MM.1S (cell line): ENCODE results near the gene BAZ1A.
"Not testable (repeated sequence)": the region's sequence is repeated elsewhere in the genome, so short reads cannot be mapped to it uniquely, and the experiment has no call there.

Experiments
- DNase-seq: peaks from one replicate; pipeline ENCODE4 v3.0.0-alpha.2; 2015
- H2AFZ ChIP-seq: fragments of 300-600 bp; sonication (generic); 2 replicates; pipeline ENCODE4 v1.6.0; 2016; ENCODE audit warnings: antibody characterized with exemption, low read length
- H3F3A ChIP-seq: fragments of 300-600 bp; sonication (generic); 2 replicates; pipeline ENCODE4 v1.6.1; 2016; ENCODE audit warnings: mild to moderate bottlenecking, antibody characterized with exemption, low read length, moderate library complexity, mixed read lengths; ENCODE audit not compliant: insufficient read depth
- H3K27ac ChIP-seq: fragments of 300-600 bp; sonication (generic); 2 replicates; pipeline ENCODE4 v1.5.1; 2016; ENCODE audit warnings: mild to moderate bottlenecking, low read length
- H3K27me3 ChIP-seq: fragments of 300-600 bp; sonication (generic); replicated peaks from 2 replicates; pipeline ENCODE4 v1.6.0; 2016; ENCODE audit warnings: low read length; ENCODE audit not compliant: insufficient read depth
- H3K36me3 ChIP-seq: fragments of 300-600 bp; sonication (generic); replicated peaks from 2 replicates; pipeline ENCODE4 v1.6.1; 2016; ENCODE audit warnings: mild to moderate bottlenecking, low read length, mixed read lengths; ENCODE audit not compliant: insufficient read depth
- H3K4me1 ChIP-seq: fragments of 300-600 bp; sonication (generic); 2 replicates; pipeline ENCODE4 v1.6.1; 2016; ENCODE audit warnings: low read length, mixed read lengths
- H3K4me2 ChIP-seq: fragments of 300-600 bp; sonication (generic); 2 replicates; pipeline ENCODE4 v1.6.0; 2016; ENCODE audit warnings: low read depth, low read length
- H3K4me3 ChIP-seq: fragments of 300-600 bp; sonication (generic); 2 replicates; pipeline ENCODE4 v1.5.1; 2016; ENCODE audit warnings: low read length, mixed read lengths
- H3K79me2 ChIP-seq: fragments of 300-600 bp; sonication (generic); 2 replicates; pipeline ENCODE4 v1.6.1; 2016; ENCODE audit warnings: mixed run types, low read length, mixed read lengths
- H3K9ac ChIP-seq: fragments of 300-600 bp; sonication (generic); 2 replicates; pipeline ENCODE4 v1.6.1; 2016; ENCODE audit warnings: low read length, mixed read lengths
- H3K9me2 ChIP-seq: fragments of 300-600 bp; sonication (generic); replicated peaks from 2 replicates; pipeline ENCODE4 v1.6.1; 2016; ENCODE audit warnings: mild to moderate bottlenecking, low read length, mixed read lengths; ENCODE audit not compliant: insufficient read depth
- H3K9me3 ChIP-seq: fragments of 300-600 bp; sonication (generic); replicated peaks from 2 replicates; pipeline ENCODE4 v1.6.1; 2016; ENCODE audit warnings: mild to moderate bottlenecking, low read length, mixed read lengths; ENCODE audit not compliant: insufficient read depth
- H4K20me1 ChIP-seq: fragments of 300-600 bp; sonication (generic); 2 replicates; pipeline ENCODE4 v1.6.1; 2016; ENCODE audit warnings: mild to moderate bottlenecking, low read length, moderate library complexity, mixed read lengths; ENCODE audit not compliant: insufficient read depth
- CTCF ChIP-seq: fragments of 300-600 bp; sonication (generic); IDR thresholded peaks from 2 replicates; pipeline ENCODE4 v1.5.1; 2016; ENCODE audit warnings: antibody characterized with exemption, low read length, mixed read lengths
- EZH2 ChIP-seq: fragments of 300-600 bp; sonication (generic); optimal IDR thresholded peaks from 2 replicates; pipeline ENCODE3; 2017; ENCODE audit warnings: low read depth, mild to moderate bottlenecking, antibody characterized with exemption, low read length, mixed read lengths
- EZH2phosphoT487 ChIP-seq: fragments of 300-600 bp; sonication (generic); IDR thresholded peaks from 2 replicates; pipeline ENCODE4 v1.6.1; 2018; ENCODE audit warnings: antibody characterized with exemption, low read length

Gene BAZ1A

GRCh38 chr14:34806257-34806656, 68.9 kb downstream of the BAZ1A start:
- no peaks in the 10 kb centered on the region for H3K27me3 ChIP-seq
- H3K27ac ChIP-seq = no peak overlapping the region
- H3K4me2 ChIP-seq = no peak overlapping the region
- H3K4me3 ChIP-seq = no peak overlapping the region
- TF ChIP-seq EZH2phosphoT487 (no peak), CTCF (no peak), EZH2 (no peak)
- H3K9me3 ChIP-seq = no peaks in the 10 kb centered on the region
- no peak overlapping the region for H2AFZ ChIP-seq
- no peak overlapping the region for H3K9ac ChIP-seq
- H3K4me1 ChIP-seq = no peaks in the 10 kb centered on the region
- DNase-seq = no peak
- H3F3A ChIP-seq = no peaks in the 10 kb centered on the region
- no peaks in the 10 kb centered on the region for H3K36me3 ChIP-seq
- H3K79me2 ChIP-seq = no peaks in the 10 kb centered on the region
- H3K9me2 ChIP-seq = no peaks in the 10 kb centered on the region
- H4K20me1 ChIP-seq = no peaks in the 10 kb centered on the region

- Histone ChIP-seq H3K27ac (no peak overlapping the region), H3F3A (no peaks in the 10 kb centered on the region), H3K27me3 (no peaks in the 10 kb centered on the region), H3K9ac (no peak overlapping the region), H3K9me2 (no peaks in the 10 kb centered on the region), H3K4me1 (no peaks in the 10 kb centered on the region), H3K4me2 (no peak overlapping the region), H3K36me3 (no peaks in the 10 kb centered on the region), H3K9me3 (no peaks in the 10 kb centered on the region), H3K79me2 (no peaks in the 10 kb centered on the region), H3K4me3 (no peak overlapping the region), H2AFZ (no peak overlapping the region), H4K20me1 (no peaks in the 10 kb centered on the region)
- TF ChIP-seq EZH2 (no peak), EZH2phosphoT487 (no peak), CTCF (no peak)
- DNase-seq = no peak
Measured at GRCh38 chr14:34804933-34805332, 70.2 kb downstream of the BAZ1A start.

- not testable (repeated sequence) for H3K9me2 ChIP-seq, H3K27ac ChIP-seq, H3F3A ChIP-seq, H3K4me1 ChIP-seq, H4K20me1 ChIP-seq, H3K36me3 ChIP-seq, H3K4me2 ChIP-seq, H2AFZ ChIP-seq, H3K9ac ChIP-seq, DNase-seq, H3K4me3 ChIP-seq, H3K9me3 ChIP-seq, H3K79me2 ChIP-seq, H3K27me3 ChIP-seq
Measured at GRCh38 chr14:34798861-34799260, 76.3 kb downstream of the BAZ1A start.

- H3K4me2 ChIP-seq = no peak overlapping the region
- H3K27me3 ChIP-seq = no peaks in the 10 kb centered on the region
Measured at GRCh38 chr14:34797747-34798583, 77.2 kb downstream of the BAZ1A start.

More at GRCh38 chr14:34797747-34798583, 77.2 kb downstream of the BAZ1A start:
- H3K27ac ChIP-seq = no peak overlapping the region
- no peaks in the 10 kb centered on the region for H3K9me3 ChIP-seq
- H4K20me1 ChIP-seq = no peaks in the 10 kb centered on the region
- DNase-seq = no peak
- no peaks in the 10 kb centered on the region for H3F3A ChIP-seq
- H3K9ac ChIP-seq = no peak overlapping the region
- H3K36me3 ChIP-seq = no peaks in the 10 kb centered on the region
- no peaks in the 10 kb centered on the region for H3K4me1 ChIP-seq
- H3K4me3 ChIP-seq = no peak overlapping the region
- H3K9me2 ChIP-seq = no peaks in the 10 kb centered on the region
- H3K79me2 ChIP-seq = no peaks in the 10 kb centered on the region
- TF ChIP-seq CTCF (no peak), EZH2 (no peak), EZH2phosphoT487 (no peak)
- no peak overlapping the region for H2AFZ ChIP-seq
